Measurements from ENCODE around the gene KCNJ15.

- TF ChIP-seq, protein P1, sequence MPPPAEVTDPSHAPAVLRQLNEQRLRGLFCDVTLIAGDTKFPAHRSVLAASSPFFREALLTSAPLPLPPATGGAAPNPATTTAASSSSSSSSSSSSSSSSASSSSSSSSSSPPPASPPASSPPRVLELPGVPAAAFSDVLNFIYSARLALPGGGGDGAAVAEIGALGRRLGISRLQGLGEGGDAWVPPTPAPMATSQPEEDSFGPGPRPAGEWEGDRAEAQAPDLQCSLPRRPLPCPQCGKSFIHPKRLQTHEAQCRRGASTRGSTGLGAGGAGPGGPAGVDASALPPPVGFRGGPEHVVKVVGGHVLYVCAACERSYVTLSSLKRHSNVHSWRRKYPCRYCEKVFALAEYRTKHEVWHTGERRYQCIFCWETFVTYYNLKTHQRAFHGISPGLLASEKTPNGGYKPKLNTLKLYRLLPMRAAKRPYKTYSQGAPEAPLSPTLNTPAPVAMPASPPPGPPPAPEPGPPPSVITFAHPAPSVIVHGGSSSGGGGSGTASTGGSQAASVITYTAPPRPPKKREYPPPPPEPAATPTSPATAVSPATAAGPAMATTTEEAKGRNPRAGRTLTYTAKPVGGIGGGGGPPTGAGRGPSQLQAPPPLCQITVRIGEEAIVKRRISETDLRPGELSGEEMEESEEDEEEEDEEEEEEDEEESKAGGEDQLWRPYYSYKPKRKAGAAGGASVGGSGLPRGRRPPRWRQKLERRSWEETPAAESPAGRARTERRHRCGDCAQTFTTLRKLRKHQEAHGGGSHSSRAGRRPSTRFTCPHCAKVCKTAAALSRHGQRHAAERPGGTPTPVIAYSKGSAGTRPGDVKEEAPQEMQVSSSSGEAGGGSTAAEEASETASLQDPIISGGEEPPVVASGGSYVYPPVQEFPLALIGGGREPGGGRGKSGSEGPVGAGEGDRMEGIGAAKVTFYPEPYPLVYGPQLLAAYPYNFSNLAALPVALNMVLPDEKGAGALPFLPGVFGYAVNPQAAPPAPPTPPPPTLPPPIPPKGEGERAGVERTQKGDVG (CRISPR knock-in tag; IDR thresholded peaks at IDR 0.05) = no peak
- no peak for TF ChIP-seq CBFB (IDR thresholded peaks at IDR 0.05; ENCODE audit: low read depth)
- TF ChIP-seq MXI1 (IDR thresholded peaks at IDR 0.05; ENCODE audit: low read depth, low read length) = no peak
- no peak for TF ChIP-seq GABPA (IDR thresholded peaks at IDR 0.05; ENCODE audit: low read depth)
- no peak for TF ChIP-seq CHD1 (IDR thresholded peaks at IDR 0.05; ENCODE audit: low read depth, low read length)
- no peak for TF ChIP-seq CTCF (IDR thresholded peaks at IDR 0.05 in 2 of 3, conservative IDR thresholded peaks at IDR 0.05 in 1 of 3; ENCODE audit: control insufficient read depth in 2 of 3, extremely low read depth in 1 of 3, insufficient read depth in 1 of 3, low read depth in 3 of 3, low read length in 3 of 3)
- no peak for TF ChIP-seq PRDM15 (CRISPR knock-in tag; IDR thresholded peaks at IDR 0.05)
- no peak for TF ChIP-seq ZNF274 (IDR thresholded peaks at IDR 0.05; ENCODE audit: insufficient read depth, insufficient read length)
- no peak for TF ChIP-seq CREB1 (IDR thresholded peaks at IDR 0.05; ENCODE audit: low read depth)
- TF ChIP-seq SMAD1 (IDR thresholded peaks at IDR 0.05; ENCODE audit: low read depth, partially characterized antibody) = no peak
- TF ChIP-seq, protein P2, sequence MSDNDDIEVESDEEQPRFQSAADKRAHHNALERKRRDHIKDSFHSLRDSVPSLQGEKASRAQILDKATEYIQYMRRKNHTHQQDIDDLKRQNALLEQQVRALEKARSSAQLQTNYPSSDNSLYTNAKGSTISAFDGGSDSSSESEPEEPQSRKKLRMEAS (IDR thresholded peaks at IDR 0.05; ENCODE audit: low read depth, low read length) = no peak
- TF ChIP-seq HCFC1 (IDR thresholded peaks at IDR 0.05; ENCODE audit: low read length) = no peak
Measured at GRCh38 chr21:38297871-38298270, 41.1 kb downstream of the KCNJ15 start.

Data from GM12878 (cell line).